DMS 273 treated with DMSO at 0.1 percent for 48 hours (cell line): Measurements from ENCODE around the gene ZSCAN2.
"Not testable (repeated sequence)": the region's sequence is repeated elsewhere in the genome, so short reads cannot be mapped to it uniquely, and the experiment has no call there.

ENCODE experiments used
- DNase-seq: peaks from one replicate; lab custom pipeline; 2025; lab: John Stamatoyannopoulos, UW

The ZSCAN2 gene

DNA sequence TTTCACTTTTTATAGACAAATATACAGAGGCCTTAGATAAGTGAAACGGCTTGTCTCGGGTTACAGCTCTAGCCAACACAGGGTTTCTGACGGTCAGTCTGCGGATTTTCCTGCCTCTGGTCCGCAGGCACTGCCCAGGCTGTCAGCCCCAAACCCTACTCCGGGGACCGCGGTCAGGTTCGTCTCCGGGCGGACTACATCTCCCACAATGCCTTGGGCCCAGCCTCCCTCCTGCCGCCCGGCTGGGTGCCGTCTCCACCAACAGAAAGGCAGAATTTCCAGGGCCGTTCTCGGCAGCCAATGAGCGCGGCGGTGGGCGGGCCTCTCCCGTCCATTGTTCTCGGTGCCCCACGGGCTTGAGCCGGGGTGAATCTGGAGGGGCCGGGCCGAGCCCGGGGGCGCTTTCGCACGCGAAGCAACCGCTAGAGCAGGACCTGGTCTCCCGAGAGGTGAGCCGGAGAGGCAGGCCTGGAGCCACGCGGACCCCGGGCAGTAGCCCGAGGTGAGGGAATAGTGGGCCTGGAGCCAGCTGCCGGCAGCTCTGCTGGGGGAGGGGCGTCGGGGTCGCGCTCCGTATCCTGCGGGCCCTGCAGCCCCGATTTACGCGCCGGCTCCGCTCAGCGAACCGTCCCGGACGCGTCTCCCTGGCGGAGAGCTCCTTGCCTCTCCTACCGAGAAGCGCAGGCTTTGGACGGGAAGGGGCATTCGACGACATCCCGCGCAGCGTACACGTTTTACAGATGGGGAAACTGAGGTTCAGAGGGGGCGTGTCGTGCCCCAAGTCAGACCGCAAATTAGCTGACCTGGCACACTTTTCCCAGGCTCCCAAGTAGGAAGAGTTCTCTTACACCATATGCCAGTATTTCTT lies at the start of gene ZSCAN2:
Gene ZSCAN2, plus strand, starts transcription at position 323 of the 868 bp plus-strand sequence. CDS start 2,919 bp downstream, outside the sequence.
- DNase-seq, result peak; percentile 81

DNA sequence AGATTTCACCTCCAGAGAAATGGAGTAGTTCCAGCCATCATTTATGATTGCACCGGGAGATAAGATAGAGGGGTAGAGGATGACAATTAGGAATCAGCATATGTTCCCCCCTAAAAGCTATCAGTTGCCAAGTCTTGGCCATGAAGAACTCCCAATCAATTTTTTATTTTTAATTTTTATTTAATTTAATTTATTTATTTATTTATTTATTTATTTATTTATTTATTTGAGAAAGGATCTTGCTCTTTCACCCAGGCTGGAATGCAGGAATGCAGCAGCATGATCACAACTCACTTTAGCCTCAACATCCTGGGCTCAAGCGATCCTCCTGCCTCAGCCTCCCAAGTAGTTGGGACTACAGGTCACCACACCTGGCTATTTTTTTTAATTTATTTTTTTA lies 49.2 kb upstream of the ZSCAN2 start:
- not testable (repeated sequence) for DNase-seq

DNA sequence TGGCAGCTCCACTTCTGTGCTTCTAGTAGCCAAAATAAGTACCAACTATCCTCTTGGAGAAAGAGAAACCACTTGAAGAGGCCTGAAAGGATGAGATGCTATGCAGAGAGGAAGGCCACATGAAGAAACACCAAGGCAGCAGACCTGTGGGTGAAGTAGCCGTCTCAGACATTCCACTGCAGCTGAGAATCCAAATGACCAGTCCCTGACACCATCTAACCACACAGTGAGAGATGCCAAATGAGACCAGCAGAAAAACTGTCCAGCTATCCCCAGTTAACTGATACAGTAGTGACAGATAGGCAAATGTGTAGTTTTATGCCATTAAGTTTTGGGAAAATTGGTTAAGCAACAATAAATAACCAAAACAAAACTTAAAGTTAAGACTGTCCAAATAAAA lies 47.9 kb upstream of the ZSCAN2 start:
- no peak for DNase-seq

DNA sequence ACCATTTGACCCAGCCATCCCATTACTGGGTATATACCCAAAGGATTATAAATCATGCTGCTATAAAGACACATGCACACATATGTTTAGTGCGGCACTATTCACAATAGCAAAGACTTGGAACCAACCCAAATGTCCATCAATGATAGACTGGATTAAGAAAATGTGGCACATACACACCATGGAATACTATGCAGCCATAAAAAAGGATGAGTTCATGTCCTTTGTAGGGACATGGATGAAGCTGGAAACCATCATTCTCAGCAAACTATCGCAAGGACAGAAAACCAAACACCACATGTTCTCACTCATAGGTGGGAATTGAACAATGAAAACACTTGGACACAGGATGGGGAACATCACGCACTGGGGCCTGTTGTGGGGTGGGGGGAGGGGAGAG lies 44.1 kb upstream of the ZSCAN2 start:
- not testable (repeated sequence) for DNase-seq

DNA sequence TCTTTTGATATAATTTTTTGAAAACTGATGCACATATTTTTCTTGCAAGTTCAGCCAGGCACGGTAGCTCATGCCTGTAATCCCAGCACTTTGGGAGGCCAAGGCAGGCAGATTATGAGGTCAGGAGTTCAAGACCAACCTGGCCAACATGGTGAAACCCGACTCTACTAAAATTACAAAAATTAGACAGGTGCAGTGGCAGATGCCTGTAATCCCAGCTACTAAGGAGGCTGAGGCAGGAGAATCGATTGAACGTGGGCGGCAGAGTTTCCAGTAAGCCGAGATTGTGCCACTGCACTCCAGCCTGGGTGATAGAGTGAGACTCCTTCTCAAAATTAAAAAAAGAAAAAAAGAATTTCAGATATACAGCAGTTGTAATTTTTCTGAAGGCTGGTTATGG lies 32.8 kb upstream of the ZSCAN2 start:
- not testable (repeated sequence) for DNase-seq

DNA sequence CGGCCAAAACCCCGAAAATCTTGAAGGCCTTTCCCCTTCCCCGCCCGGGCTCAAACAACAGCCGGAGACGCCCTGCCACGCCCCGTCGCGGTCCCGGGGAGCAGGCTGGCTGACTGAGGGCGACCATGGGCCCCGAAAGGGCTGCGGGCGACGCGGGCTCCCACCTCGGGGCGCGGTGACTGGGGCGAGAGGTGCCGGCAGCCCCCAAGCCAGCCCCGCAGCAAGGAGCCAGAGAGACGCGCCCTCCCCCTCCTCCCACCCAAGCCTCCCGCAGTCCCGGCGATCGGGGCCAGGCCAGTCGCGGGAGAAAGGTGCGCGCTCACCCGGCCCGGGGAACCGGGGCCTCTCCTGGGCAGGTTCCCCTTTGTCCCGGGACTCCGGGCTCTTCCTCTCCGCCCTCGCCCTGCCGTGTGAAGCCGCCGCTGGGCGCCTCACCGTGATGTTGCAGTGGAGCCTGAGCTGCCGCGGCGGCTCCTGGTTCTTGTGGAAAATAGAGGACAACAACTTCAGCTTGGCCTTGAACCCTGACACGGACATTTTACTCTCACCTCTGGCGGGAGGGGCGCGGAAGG lies 30.6 kb upstream of the ZSCAN2 start:
- DNase-seq, result no peak

DNA sequence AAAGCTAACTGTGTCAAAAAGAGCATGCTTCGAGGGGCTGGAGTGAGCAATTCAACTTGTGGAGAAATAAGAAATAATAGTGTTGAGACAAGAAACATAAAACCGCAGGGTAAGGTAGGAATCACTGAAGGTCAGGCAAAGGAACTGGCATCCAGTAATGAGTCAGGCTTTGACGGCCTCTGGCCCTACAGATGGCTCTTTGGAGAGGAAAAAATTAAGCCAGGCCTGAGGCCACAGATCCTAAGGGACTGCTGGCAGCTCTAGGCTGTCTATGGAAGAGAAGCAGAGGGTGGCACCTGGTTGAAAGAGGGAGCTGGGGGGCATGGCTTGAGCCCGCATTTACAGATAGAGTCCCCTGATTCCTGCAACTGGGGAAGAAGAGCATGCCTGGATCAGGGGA lies 28.6 kb upstream of the ZSCAN2 start:
- no peak for DNase-seq

DNA sequence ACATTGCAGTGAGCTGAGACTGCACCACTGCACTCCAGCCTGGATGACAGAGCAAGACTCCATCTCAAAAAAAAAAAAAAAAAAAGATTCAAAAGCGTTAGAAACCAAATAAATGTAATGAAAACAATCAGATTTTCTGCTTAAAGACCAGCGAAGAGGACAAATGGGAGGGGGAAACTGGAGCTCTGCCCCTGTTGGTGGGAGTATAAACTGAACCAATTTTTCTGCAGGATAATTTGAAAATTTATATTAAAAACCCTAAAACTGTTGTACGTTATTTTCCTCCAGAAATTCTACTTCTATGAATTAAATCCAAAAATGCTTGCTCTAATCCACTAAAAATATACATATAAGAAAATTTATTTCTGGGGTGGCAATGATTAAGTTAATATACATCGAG lies 25.3 kb upstream of the ZSCAN2 start:
- no peak for DNase-seq

DNA sequence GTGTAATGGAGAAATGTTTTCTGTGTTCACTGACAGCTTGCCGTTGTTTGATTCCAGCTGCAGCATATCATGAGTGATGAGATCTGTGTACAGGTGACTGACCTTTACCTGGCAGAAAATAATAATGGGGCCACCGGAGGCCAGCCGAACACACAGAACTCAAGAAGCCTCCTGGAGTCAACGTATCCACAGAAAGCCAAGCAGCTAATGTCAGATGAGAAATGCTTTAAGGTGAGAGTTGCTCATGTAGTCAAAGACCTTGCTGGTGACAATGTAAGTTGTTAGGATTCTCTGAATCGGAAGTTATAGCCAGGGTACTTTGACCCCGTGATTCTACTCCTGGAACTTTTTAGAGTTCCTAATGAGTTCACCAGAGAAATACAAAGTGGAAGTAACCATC lies 22.9 kb upstream of the ZSCAN2 start:
- not testable (repeated sequence) for DNase-seq

DNA sequence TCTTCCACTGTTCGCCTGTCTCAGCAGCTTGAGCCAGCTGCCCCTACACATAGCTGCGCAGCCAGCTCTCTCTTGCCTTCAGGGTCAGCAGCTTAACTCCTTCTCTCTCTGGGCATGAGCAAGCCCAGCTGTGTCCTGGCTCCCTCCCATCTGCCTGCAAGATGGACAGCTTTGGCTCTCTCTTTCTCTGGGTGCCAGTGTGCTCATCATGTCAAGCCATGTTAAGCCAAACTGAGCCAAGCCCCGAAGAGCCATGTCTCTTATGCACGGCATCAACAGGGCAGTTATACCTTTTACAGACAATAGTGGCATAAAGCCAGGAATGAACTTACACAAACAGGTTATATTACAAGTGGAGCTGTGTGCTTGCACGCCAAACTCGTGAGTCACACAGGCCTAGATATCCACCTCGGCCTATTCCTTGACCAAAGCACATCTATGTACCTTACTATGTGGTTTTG lies 21.5 kb upstream of the ZSCAN2 start:
- DNase-seq, result not testable (repeated sequence)

DNA sequence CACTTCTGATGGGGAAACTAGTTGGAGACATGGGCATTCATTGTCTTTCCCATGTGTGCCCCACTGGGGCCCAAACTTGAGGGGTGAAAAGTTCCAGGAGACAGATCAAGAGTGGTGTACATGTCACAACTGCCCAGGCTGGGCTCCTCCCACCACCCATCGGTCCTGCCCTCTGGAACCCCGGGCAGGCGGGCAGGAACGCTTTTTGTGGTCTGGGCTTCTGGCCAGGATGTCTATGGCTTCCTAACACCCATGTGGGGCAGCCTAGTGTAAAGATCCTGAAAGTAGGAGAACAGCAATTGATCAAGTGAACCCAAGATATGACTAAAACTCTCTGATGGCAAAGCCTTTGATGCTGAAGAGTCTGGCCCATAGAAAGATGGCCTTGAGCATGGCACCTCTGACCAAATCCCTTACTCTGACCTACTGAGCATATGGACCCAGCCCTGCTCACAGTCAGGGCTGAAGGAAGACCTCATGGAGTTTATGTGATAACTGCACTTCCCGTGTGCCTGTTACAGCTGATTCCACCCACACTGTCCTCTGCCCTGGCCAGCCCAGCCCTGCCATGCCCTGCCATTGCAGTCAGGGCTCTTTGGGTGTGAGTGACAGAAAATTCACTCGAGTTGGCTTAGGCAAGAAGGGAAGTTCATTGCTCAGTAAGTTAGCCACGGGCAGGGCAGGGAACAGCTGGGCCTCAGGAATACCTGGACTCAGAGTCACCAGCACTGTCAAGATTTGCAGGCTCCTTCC lies 19.0 kb upstream of the ZSCAN2 start:
- not testable (repeated sequence) for DNase-seq

DNA sequence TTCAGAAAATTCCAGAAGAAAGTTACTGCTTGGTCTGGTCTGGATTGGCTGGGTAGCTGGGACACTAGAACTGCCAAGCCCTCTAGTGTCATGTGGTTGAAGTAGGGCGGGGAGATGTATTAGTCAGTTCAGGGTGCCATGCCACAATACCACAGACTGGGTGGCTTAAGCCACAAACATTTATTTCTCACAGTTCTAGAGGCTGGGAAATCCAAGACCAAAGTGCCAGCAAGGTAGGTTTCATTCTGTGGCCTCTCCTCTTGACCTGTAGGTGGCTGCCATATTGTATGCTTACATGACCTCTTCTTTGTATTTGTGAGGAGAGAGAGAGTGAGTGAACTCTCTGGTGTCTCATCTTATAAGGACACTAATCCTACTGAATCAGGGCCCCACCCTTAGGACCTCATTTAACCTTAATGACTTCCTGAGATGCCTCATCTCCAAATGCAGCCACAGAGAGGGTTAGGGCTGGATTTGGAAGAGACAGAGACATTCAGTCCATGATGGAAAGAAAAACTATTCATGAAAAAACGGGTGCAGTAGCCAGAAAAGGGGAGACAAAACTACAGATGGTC lies 18.1 kb upstream of the ZSCAN2 start:
- DNase-seq, result no peak

DNA sequence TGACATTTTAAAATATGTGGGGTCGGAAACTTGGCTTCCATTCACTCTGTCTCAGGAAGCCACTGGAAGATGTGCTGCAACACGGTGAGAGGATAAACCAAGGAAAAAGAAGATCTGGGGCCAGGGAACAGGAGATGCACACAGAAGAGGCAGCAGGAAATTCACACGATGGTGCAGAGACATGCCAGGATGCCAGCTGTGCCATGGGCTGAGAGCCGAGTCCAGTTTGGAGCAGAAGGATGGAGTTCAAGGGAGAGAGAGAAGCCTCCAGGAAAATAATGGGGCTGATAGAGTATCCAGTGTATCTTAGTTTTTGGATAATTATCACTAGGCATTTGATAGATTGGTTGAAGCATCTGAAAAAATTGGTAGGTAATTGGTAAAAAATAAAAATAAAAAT lies 16.9 kb upstream of the ZSCAN2 start:
- DNase-seq, result not testable (repeated sequence)

DNA sequence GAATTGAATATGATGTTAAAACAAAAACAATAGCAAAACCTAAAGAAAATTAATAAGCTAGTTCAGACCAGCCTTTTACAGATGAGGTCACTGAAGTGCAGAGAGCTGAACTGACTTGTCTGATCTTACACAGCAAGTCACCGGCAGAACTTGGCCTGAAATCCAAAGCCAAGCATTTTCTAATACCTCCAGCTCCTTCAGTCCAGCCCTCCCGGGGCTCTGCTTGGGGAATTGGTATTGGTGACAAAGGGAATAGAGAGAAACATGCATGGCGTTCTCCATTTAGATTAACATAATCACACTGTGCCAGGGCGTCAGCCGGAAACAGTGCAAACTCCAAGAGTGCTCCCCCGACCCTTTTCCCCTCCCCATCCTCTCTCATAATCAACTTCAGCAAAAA lies 14.1 kb upstream of the ZSCAN2 start:
- DNase-seq, result no peak

DNA sequence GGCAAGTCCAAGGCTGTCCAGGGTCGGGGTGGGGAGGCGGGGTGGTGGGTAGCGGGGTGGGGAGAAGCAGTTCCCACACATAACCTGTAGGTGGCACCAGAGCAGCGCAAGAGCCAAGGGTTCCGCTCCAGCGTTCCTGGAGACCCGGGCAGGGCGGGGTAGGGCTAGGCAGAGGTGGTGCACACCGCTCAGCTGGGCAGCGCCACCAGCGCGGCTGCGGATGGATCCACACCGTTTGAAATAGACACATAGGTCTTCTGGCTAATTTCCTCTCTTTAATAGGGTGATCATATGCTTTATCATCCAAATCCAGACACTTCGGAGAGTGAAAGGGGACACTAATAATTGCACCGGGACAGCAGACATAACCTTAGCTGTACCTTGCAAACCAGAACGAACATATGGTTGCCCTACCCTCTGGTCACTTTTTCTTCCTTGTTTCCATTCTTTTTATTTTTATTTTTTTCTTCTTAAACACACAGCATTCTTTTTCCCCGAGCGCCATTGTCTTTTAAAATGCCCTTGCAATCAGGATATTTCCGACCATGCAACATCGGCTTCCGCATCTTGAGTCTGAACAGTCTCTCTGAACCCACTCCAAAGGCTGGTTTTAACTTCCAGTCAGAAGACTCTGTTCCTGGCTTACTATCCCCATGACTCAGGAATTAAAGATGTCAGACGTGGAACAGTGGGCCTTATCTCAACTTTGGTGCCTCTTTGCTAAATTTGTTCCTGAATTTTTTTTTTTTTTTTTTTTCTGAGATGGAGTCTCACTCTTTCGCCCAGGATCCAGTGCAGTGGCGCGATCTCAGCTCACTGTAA lies 12.5 kb upstream of the ZSCAN2 start:
- peak; percentile 36 for DNase-seq

DNA sequence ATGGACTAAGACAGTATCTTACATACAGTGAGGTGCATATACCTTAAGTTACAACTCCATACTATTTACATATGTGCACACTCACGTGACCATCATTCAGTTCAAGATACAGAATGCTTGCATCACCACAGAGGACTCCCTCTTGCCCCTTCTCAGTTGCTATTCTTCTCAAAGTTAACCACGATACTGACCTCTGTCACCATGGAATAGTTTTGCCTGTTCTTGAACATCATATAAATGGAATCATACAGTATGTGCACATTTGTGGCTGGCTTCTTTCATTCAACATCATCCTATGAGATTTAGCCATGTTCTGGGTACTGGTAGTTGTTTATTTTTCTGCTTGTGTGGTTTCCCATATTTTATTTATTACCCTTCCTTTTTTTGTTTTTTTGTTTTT lies 10.4 kb upstream of the ZSCAN2 start:
- DNase-seq, result no peak

DNA sequence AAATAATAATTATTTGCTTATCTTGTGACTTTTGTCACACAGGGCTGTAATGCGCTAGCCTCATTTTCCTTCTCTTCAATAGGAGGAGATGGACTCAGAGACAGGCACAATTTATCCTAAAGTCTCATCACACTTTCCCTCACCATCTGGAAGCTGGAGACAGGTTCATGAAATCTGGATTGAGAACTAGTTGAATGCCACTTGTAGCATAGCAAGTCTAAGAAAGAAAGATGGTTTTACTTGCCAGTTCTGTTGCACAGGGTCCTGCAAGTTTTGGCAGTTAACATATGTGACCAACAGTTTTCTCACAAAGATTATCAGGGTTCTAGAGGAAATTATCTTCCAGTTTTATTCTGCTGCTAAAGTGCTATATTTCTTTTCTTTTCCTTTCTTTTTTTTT lies 9.0 kb upstream of the ZSCAN2 start:
- no peak for DNase-seq

DNA sequence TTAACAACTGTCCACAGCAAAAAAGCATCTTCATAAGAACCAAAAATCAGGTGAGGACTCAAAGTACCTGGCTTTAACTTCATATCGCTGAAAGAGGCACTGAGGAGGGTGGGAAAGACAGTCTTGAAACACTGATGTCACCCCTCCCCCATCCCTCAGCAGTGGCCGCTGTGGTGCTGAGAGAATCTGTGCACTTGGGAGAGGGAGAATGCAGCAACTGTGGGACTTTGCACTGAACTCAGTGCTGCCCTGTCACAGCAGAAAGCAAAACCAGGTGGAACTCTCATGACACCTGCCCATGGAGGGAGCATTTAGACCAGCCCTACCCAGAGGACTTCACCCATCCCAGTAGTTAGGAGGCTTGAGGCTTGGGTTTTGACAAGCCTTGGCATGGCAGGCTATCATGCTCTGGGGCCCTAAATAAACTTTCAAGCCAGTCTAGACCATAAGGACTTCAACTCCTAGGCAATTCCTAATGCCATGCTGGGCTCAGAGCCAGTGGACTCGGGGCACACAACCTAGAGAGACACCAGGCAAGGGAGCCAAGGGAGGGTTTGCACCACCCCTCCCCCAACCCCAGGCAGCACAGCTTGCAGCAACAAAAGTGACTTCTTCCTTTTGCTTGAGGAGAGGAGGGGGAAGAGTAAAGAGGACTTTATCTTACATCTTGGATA lies 6.1 kb upstream of the ZSCAN2 start:
- no peak for DNase-seq

DNA sequence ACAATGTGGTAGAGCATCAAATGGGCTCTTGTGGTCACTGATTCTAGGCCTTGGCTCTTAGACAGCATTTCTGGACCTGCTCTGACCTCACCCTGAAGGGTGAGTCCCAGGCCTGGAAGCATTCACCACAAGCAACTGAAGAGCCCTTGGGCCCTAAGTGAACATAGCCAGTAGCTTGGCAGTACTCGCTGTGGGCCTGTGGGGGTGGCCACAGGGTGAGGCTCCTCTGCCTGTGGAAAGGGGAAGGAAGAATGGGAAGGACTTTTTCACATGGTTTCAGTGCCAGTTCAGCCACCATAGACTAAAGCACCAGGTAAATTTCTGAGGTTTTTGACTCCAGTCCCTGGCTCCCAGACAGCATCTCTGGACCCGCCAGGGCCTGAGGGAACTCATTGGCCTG lies 5.1 kb upstream of the ZSCAN2 start:
- DNase-seq, result no peak

DNA sequence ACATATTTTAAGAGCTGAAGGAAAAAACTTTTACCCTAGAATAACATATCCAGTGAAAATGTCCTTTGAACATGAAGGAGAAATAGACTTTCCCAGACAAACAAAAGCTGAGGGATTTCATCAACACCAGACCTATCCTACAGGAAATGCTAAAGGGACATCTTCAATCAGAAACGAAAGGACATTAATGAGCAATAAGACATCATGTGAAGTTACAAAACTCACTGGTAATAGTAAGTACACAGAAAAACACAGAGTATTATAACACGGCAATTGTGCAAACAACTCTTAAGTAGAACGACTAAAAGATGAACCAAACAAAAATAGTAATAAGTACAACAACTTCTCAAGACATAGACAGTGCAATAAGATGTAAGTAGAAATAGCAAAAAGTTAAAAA lies 3.5 kb upstream of the ZSCAN2 start:
- DNase-seq, result no peak

DNA sequence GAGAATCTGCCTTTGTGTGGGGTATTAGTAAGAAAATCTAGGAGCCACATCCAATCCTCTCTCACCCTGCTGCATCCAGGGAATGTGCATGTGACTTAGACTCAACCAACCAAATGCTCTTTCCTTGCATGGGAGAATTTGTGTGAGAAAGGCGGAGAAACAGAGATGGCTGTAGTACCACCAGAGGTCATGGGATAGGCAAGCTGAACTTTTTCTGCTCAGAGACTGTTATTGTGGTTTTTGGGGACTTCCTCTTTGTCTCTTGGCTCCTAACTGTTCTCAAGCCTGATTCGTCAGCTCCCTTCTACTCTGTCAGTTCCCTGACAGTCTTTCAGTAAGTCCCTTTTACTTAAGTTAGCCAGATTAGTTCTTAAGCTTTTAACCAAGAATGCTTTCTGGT lies 2.6 kb upstream of the ZSCAN2 start:
- no peak for DNase-seq
